Posterior cingulate gyrus (tissue), 11 donors: Measurements from ENCODE around the gene WBP1.

Source experiments
- DNase-seq, 10 donors: peaks; one replicate each; pipeline versions ENCODE4 v3.0.0 to v3.0.0-alpha.2; 2020 to 2021; ENCODE audit warnings: mixed read lengths in 3 of 10
- intact Hi-C: fragments of 100-400 bp; cut with DNase I; formaldehyde crosslinking; loops from one replicate; pipeline ENCODE4 v1.15.1; 2023

Gene WBP1

DNA sequence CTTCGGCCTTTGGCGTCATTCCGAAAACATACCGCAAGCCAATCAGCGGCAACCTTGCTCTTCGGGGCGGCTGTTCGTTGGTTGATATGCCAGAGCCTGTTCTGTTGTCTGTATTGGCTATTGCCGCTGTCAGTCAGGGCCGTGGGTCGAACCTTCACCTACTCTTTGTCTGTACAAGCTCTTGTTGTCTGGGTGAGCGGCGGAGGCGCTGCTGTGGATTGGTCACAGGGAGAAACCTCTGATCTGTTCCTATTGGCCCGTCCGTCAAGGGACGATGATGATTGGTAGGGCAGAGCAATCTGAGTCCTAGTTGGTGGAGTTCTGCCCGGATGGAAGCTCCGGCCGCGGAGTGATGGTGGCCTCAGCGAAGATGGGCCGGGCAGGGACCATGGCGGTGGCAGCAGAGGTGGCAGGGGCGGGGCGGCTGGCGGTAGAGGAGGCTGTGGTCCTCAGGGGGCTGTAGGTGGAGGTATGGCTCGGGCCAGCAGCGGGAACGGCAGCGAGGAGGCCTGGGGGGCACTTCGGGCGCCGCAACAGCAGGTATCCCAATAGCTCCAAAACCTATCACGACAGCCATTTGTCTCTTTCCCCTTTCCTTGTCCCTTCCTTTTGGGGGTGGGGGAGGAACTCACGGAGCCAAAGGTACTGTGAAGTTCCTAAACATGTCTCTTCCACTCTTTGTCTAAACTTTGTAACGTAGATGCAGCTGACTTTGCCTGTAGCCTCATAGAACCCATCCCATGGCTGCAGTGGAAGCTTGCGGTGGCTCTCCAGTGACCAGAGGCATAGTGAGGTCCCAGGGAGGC, at the start of gene WBP1:
TSS of gene WBP1 (plus strand) at position 307 of the 806 bp plus-strand sequence. CDS start at position 472, 165 bp downstream.
- intact Hi-C loops = loop anchor here (5.0 kb wide), 1 partner anchor 36 kb away; the partner anchor contains the start of genes C2orf81 and WDR54
- peak; percentile 99 to 100 (median 100) for DNase-seq

- intact Hi-C loops = no loop called here
- peak in 1 of 10 donors; percentile 75 for DNase-seq
Measured at GRCh38 chr2:74413001-74413698, 45.1 kb upstream of the WBP1 start.

DNA sequence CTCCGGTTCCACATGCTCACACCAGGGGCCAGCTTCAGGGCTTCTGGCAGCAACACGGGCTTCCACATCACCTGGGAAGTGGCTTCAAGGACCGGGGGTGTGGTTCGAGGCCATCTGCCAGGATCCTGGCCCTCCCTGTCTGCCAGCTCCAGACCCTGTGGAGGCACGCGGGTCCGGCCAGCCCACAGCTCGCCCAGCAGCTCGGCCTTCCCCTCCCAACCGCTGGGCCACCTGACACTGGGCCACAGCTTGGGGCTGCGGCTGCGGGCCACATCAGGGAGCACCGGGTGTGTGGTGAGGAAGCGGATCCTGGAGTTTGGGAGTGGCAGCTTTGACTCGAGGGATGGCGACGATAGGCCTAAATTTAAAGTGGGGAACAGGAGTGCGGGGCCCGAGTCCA, 43.8 kb upstream of the WBP1 start:
- intact Hi-C loops = no loop called here
- peak in 1 of 10 donors; percentile 82 for DNase-seq

GRCh38 chr2:74414881-74415761, 43.1 kb upstream of the WBP1 start:
- intact Hi-C loops = no loop called here

DNA sequence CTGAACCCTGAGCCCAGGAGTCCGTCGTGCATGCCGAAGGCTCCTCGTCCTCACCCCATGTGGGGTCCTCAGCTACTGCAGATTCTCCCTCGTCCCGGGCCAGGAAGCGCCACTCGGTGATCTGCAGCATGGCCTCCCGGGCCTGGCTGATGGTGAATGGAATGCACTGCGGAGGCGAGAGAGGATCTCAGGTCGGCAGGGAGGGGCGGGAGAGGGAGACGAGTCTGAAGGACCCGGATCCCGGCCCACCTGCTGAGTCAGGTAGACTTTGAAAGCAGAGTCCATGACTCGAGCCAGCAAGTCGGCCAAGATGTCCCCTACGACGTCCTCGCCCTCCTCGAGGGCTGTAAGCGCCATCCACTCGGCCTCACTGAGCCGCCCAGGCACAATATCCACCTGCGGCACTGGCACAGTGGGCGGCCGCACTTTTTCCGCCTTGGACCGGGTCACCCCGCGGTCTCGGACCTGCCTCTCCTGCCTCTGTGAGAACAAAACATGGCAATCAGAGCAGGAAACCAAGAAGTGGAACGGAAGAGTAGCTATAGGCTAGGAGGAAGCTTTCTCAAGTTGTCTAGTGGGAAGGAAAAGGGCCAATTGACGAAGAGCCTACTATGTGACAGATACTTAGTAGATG, 42.4 kb upstream of the WBP1 start:
- peak in 1 of 10 donors; percentile 78 for DNase-seq
- intact Hi-C loops = no loop called here

More at GRCh38 chr2:74414881-74415761, 43.1 kb upstream of the WBP1 start:
- DNase-seq = peak in 8 of 10 donors; percentile 45 to 93 (median 68)

GRCh38 chr2:74416778-74417177, 41.5 kb upstream of the WBP1 start:
- intact Hi-C loops = no loop called here
- no peak for DNase-seq

DNA sequence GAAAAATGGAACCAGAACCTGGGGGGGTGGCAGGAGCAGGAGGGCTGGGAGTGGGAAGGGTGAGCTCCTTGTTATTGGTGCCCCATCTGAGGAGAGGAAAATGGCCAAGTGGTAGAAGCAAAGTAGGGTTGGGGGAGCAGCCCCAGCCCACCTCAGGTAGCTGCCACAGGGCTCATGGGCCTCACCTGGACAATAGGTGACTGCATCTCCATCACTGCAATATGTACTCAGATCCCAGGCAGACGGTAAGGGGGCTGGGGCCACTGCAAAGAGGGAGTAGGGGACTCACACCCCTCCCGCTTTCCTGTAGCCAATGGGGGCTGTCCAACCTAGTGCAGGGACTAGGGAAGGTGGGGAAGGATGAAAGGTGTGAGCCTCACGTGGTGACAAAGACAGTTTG, 41.0 kb upstream of the WBP1 start:
- no peak for DNase-seq
- intact Hi-C loops = no loop called here

DNA sequence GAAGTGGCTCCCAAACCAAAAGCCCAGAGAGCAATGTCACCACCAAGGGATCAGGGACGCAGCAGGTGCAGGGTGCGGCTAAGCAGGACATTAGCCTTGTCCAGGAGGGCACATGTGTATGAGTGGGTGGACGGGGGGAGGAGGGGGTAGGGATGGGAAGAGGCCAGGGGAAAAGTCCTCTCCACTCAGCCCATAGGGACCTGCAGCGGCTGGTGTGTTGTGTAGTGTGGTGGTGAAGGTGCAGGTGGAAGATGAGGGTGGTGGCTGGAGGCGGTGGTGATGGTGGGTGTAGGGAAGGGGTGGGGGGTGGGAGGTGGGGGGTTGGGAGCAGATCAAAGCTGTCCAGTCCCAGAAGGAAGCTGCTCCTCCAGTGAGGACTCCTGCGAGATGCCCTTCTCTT, 40.5 kb upstream of the WBP1 start:
- no peak for DNase-seq
- intact Hi-C loops = no loop called here

GRCh38 chr2:74418312-74418711, 39.9 kb upstream of the WBP1 start:
- intact Hi-C loops = no loop called here
- DNase-seq = peak in 1 of 10 donors; percentile 81

DNA sequence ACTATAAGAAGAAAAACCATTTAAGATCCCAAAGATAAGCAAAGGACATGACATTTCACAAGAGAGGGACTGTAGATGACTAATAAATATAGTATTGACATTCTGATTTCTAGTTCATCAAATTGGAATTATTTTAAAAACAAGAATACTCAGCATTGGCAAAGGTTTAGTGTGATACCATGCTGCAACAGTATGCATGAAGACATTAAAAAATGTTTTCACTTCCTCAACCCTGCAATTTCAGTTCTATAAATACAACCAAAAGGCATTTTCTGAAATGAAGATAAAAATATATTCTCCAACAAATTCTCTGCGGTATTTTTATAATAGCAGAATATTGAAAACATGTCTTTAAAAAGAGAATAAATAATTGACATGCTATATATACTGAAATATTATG, 38.9 kb upstream of the WBP1 start:
- no peak for DNase-seq
- intact Hi-C loops = no loop called here

DNA sequence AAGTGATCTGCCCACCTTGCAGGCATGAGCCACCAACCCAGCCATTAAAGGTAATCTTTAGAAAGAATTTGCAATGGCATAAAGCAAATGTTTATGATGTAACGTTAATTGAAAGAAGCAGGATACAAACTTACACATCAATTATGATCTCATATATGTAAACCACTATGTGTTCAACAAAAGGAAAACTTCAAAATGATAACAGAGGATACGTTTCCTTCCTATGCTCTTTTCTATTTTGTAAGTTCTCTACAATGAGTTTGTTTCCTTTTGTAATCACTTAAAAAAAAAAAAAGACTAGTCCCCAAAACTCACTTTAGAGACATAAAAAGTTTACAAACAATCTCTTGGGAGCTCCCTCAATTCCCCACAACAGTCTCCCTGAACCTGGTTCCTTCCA, 38.2 kb upstream of the WBP1 start:
- no peak for DNase-seq
- intact Hi-C loops = loop anchor here (5.0 kb wide), 1 partner anchor 37 kb away; the partner anchor contains the start of genes INO80B and WBP1

GRCh38 chr2:74420443-74421103, 37.7 kb upstream of the WBP1 start:
- DNase-seq = peak in 1 of 10 donors; percentile 68
- intact Hi-C loops = loop anchor here (5.0 kb wide), 1 partner anchor 37 kb away; the partner anchor contains the start of genes INO80B and WBP1

DNA sequence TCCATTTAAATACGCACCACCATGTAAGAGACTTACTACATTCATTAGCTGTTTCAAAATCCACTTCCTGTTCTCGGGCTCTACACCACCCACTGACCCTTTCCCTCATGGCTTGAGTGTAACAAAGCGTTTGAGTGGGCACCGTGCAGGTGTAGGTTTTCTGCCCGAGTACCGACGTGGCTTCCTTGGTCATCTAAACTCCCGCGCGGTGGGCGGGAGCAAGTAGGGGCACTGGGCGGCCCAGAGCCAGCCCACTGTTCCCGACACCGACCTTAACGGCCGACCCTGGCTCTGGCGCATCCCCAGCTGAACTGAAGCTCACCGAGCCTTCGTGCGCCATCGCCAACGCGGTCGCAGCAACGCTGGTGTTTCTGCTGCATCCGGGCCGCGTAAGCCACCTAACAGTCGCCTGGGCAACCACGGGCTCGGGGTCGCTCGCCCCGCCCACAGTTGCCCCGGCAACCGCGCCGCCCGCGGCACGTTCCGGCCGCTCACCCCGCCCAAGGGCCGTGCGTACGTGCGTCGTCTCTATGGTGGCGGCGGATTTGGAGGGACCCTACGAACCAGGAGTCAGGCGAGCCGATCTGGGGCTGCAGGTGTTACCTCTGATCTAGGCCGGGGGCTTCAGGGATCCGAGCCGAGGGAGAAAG, 36.9 kb upstream of the WBP1 start, which contains the start of the genes C2orf81 and WDR54:
TSS of gene C2orf81 (minus strand) at position 399 of the 650 bp plus-strand sequence. CDS start at position 340, 59 bp downstream.
TSS of gene WDR54 (plus strand) at position 510 of the 650 bp plus-strand sequence. CDS start 424 bp downstream, outside the sequence.
- intact Hi-C loops = loop anchor here (5.0 kb wide), 1 partner anchor 36 kb away; the partner anchor contains the start of genes INO80B and WBP1
- peak; percentile 66 to 98 (median 86) for DNase-seq

- DNase-seq = peak in 3 of 10 donors; percentile 61 to 82 (median 66)
- intact Hi-C loops = loop anchor here (5.0 kb wide), 1 partner anchor 34 kb away; the partner anchor contains the start of genes INO80B and WBP1
Measured at GRCh38 chr2:74423231-74424095, 34.8 kb upstream of the WBP1 start.

- DNase-seq = peak in 2 of 10 donors; percentile 23 to 61
- intact Hi-C loops = loop anchor here (5.0 kb wide), 1 partner anchor 33 kb away; the partner anchor contains the start of genes INO80B and WBP1
Measured at GRCh38 chr2:74424139-74424992, 33.9 kb upstream of the WBP1 start.

DNA sequence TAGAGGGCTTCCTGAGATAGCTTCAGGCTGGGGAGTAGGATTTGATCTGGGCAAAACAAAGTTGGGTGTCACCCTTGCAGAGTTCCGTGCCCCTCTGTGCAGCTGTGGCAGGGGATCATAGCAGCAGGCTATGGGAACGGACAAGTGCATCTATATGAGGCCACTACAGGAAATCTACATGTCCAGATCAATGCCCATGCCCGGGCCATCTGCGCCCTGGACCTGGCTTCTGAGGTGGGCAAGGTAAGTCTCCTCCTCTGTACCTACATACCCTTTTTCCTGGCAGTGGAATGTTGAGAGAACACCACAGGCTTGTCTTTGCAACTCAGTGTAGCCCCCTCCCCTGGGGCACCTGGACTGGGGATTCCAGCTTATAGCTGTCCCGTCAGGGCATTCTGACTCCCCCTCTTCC, 33.2 kb upstream of the WBP1 start:
- intact Hi-C loops = loop anchor here (5.0 kb wide), 1 partner anchor 32 kb away; the partner anchor contains the start of genes INO80B and WBP1
- DNase-seq = peak in 2 of 10 donors; percentile 64 to 78
